Ectodermal cell (in vitro differentiated cells): ENCODE measurements around the gene PCDHGB1.
"Not testable (repeated sequence)": the region's sequence is repeated elsewhere in the genome, so short reads cannot be mapped to it uniquely, and the experiment has no call there.

ENCODE experiments used
- H3K27ac ChIP-seq: 2 replicates; pipeline ENCODE4 v1.7.0; 2013; ENCODE audit warnings: mild to moderate bottlenecking, low read depth, low read length; ENCODE audit not compliant: insufficient read depth, poor library complexity, severe bottlenecking
- H3K27me3 ChIP-seq: 2 replicates; pipeline ENCODE4 v1.7.0; 2013; ENCODE audit warnings: mild to moderate bottlenecking, low read length; ENCODE audit not compliant: insufficient read depth, control insufficient read depth, poor library complexity, severe bottlenecking
- H3K36me3 ChIP-seq: one replicate; pipeline ENCODE4 v1.7.0; 2013; ENCODE audit warnings: low read length; ENCODE audit not compliant: control insufficient read depth, insufficient read depth
- H3K4me1 ChIP-seq: one replicate; pipeline ENCODE4 v1.7.0; 2013; ENCODE audit warnings: low read length; ENCODE audit not compliant: control insufficient read depth, insufficient read depth
- H3K4me3 ChIP-seq: 2 replicates; pipeline ENCODE4 v1.7.0; 2013; ENCODE audit warnings: low read depth, low read length, control low read depth; ENCODE audit not compliant: insufficient read depth
- H3K9me3 ChIP-seq: 2 replicates; pipeline ENCODE4 v1.7.0; 2013; ENCODE audit warnings: mild to moderate bottlenecking, low read length, moderate library complexity; ENCODE audit not compliant: control insufficient read depth
- WGBS, 2 experiments: methylation state at CpG; one replicate each; pipeline ENCODE4 v1.1.7; 2013; ENCODE audit warnings: missing lambda C conversion rate in 2 of 2; 5-methylcytosine and 5-hydroxymethylcytosine counted together

PCDHGB1 gene

DNA sequence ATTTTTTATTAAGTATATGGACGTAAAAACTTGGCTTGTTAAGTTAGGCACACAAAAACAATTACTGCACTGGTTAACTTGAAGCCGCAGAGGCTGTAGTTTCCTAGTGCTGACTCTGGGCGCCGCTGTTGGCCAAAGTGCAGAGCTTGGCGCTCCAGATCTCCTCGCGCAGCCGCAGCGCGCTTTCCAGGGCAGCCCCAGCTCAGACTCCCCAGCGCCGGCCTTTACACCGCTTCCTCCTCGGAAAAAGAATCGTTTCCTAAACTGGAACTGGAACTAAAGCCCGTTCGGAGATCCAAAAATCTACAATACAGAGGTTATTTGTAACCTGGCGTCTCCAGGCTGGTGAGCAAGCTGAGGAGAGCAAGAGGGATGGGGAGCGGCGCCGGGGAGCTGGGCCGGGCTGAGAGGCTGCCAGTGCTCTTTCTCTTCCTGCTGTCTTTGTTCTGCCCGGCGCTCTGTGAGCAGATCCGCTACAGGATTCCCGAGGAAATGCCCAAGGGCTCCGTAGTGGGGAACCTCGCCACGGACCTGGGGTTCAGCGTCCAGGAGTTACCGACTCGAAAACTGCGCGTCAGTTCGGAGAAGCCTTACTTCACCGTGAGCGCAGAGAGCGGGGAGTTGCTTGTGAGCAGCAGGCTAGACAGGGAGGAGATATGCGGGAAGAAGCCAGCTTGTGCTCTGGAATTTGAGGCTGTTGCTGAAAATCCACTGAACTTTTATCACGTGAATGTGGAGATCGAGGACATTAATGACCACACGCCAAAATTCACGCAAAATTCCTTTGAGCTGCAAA, 48.1 kb downstream of the PCDHGB1 start, which contains the start of gene PCDHGB5:
TSS of gene PCDHGB5 (plus strand) at position 192 of the 796 bp plus-strand sequence. CDS start at position 373, 181 bp downstream.
- not testable (repeated sequence) for H3K36me3 ChIP-seq, H3K9me3 ChIP-seq, H3K27me3 ChIP-seq, H3K27ac ChIP-seq, H3K4me3 ChIP-seq, H3K4me1 ChIP-seq
- 86 to 92% methylated on average over 19 to 20 of the region's 43 CpGs for WGBS, 2 experiments

DNA sequence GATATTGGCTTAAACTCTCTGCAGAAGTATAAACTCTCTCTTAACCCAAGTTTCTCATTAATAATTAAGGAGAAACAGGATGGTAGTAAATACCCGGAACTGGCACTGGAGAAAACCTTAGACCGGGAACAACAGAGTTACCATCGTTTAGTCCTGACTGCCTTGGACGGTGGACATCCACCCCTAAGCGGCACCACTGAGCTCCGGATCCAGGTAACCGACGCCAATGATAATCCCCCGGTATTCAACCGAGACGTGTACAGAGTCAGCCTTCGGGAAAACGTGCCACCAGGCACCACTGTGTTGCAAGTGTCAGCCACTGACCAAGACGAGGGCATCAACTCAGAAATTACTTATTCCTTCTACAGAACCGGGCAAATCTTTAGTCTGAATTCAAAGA, 48.7 kb downstream of the PCDHGB1 start:
- WGBS, 2 experiments = 93 to 96% methylated on average over 15 of the region's 15 CpGs
- Histone ChIP-seq H3K4me3 (no peak overlapping the region), H3K27me3 (no peaks in the 10 kb centered on the region), H3K4me1 (no peaks in the 10 kb centered on the region), H3K27ac (no peak overlapping the region), H3K9me3 (peaks cover 3% of the 10 kb centered on the region), H3K36me3 (no peaks in the 10 kb centered on the region)

DNA sequence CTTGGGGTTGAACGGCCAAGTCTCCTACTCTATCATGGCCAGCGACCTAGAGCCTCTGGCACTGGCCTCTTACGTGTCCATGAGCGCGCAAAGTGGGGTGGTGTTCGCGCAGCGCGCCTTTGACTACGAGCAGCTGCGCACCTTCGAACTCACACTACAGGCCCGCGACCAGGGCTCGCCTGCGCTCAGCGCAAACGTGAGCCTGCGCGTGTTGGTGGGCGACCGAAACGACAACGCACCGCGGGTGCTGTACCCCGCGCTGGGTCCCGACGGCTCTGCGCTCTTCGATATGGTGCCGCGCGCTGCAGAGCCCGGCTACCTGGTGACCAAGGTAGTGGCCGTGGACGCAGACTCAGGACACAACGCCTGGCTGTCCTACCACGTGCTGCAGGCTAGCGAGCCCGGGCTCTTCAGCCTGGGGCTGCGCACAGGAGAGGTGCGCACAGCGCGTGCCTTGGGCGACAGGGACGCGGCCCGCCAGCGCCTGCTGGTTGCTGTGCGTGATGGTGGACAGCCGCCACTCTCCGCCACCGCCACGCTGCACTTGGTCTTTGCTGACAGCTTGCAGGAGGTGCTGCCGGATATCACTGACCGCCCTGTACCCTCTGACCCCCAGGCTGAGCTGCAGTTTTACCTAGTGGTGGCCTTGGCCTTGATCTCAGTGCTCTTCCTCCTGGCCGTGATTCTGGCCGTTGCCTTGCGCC, 49.8 kb downstream of the PCDHGB1 start:
- H3K27me3 ChIP-seq = no peaks in the 10 kb centered on the region
- H3K36me3 ChIP-seq = no peaks in the 10 kb centered on the region
- H3K4me1 ChIP-seq = no peaks in the 10 kb centered on the region
- H3K9me3 ChIP-seq = peaks cover 3% of the 10 kb centered on the region
- H3K27ac ChIP-seq = no peak overlapping the region
- 97% methylated on average over 61 of the region's 61 CpGs for WGBS, 2 experiments
- H3K4me3 ChIP-seq = no peak overlapping the region
